Peyer's patch (tissue), 4 donors: ENCODE measurements around the gene PRLH.

Experiments
- POLR2A ChIP-seq, 2 donors: fragments of 450-650 bp; IDR thresholded peaks; one replicate each; pipeline ENCODE4 v1.5.1; 2017; ENCODE audit warnings: antibody characterized with exemption in 2 of 2, mild to moderate bottlenecking in 2 of 2, moderate library complexity in 2 of 2
- TF ChIP-seq, protein P1 (sequence below), 6 experiments: fragments of 450-650 bp in 4 of 6; fragments of 200-600 bp in 2 of 6; sonication (generic) in 1 of 6; IDR thresholded peaks; one replicate each; pipeline ENCODE4 v1.5.1; 2017 to 2019; ENCODE audit warnings: antibody characterized with exemption in 6 of 6, mild to moderate bottlenecking in 3 of 6, moderate library complexity in 1 of 6

DNA sequence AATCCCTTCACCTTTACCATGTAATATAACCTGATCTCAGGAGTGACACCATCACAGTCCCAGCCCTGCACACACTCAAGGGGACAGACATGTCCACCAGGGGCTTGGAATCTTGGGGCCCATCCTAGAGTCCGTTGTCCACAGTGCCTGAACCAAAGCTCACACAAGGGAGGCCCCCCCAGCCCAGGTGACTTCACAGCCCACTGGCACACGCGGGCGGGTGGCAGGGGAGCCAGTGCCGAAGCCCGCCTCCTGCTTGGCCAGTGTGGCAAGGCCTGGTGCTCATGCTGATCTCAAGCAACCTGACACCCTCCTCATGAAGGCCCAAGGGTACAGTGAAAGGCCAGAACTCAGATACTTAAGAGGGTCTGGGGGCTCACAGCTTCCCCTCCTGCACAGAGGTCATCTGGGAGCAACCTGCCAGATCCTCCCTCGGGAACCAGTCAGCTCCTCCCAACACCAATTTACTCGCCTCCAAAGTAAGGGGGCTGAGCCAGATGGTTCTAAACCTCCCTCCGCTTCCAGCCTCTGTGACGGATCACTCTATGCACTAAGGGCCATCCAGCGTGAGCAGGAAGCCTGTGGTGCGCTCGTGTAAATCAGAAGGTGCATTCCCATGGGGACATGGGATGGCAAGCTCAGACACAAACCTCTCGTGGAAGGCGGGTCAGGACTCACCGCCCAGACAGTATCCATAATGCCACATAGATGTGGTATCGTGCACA, 27.4 kb downstream of the PRLH start:
- TF ChIP-seq, protein P1, sequence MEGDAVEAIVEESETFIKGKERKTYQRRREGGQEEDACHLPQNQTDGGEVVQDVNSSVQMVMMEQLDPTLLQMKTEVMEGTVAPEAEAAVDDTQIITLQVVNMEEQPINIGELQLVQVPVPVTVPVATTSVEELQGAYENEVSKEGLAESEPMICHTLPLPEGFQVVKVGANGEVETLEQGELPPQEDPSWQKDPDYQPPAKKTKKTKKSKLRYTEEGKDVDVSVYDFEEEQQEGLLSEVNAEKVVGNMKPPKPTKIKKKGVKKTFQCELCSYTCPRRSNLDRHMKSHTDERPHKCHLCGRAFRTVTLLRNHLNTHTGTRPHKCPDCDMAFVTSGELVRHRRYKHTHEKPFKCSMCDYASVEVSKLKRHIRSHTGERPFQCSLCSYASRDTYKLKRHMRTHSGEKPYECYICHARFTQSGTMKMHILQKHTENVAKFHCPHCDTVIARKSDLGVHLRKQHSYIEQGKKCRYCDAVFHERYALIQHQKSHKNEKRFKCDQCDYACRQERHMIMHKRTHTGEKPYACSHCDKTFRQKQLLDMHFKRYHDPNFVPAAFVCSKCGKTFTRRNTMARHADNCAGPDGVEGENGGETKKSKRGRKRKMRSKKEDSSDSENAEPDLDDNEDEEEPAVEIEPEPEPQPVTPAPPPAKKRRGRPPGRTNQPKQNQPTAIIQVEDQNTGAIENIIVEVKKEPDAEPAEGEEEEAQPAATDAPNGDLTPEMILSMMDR (IDR thresholded peaks at IDR 0.05), result no peak
- TF ChIP-seq POLR2A (IDR thresholded peaks at IDR 0.05), result no peak
